PC-9 (cell line): ENCODE measurements around the gene RNF40.

ENCODE experiments used
- EZH2 ChIP-seq: fragments of 200-600 bp; sonication (generic); IDR thresholded peaks from 2 replicates; pipeline ENCODE4 v1.8.0; 2017; ENCODE audit warnings: antibody characterized with exemption, low read depth
- TF ChIP-seq, protein P1 (sequence below): fragments of 200-600 bp; sonication (generic); conservative IDR thresholded peaks from 2 replicates; pipeline ENCODE4 v1.6.1; 2017; ENCODE audit warnings: mixed run types, antibody characterized with exemption, mild to moderate bottlenecking, moderate library complexity

DNA sequence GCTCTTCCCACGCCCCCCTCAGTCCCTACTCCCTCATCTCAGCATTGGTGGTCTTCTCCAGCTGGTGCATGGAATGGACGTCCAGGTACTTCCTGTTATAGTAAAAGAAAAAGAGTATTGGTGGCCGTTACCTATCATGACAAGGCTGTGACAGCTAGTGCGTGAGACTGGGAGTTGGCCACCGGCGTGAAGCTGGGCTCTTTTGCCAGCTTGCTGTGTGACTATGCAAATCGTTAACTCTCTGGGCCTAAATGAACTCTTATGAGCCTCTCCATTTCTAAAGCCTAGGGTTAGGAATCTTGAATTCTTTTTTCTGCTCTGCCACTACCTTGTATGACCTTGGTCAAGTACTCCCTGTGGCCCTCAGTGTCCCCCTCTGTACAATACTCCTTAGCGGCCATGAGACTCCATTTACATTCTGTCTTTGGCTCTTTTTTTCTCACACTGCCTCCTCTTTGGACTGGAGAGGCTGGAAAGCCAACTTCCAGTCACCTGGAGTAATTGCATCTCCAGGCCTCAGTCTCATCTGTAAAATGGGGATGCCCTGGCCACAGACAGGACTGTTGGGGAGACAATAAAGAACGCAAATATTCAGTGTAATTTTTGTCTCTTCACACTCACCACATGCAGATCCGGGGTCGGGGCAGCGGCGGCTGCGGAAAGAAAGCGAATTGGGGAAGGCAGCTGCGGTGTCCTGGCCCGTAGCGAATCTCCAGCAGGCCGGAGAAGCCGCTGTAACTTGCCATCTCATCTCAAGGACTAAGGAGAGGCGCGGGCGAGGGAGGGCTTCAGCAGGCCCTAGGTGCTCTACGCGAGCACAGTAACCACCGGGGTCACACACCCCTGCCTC is 1.3 kb upstream of the RNF40 start:
- TF ChIP-seq, protein P1, sequence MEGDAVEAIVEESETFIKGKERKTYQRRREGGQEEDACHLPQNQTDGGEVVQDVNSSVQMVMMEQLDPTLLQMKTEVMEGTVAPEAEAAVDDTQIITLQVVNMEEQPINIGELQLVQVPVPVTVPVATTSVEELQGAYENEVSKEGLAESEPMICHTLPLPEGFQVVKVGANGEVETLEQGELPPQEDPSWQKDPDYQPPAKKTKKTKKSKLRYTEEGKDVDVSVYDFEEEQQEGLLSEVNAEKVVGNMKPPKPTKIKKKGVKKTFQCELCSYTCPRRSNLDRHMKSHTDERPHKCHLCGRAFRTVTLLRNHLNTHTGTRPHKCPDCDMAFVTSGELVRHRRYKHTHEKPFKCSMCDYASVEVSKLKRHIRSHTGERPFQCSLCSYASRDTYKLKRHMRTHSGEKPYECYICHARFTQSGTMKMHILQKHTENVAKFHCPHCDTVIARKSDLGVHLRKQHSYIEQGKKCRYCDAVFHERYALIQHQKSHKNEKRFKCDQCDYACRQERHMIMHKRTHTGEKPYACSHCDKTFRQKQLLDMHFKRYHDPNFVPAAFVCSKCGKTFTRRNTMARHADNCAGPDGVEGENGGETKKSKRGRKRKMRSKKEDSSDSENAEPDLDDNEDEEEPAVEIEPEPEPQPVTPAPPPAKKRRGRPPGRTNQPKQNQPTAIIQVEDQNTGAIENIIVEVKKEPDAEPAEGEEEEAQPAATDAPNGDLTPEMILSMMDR, result no peak
- TF ChIP-seq EZH2, result no peak
